Lower leg skin (tissue), 4 donors: Measurements from ENCODE around the gene NEDD8. TPM values are rescaled to one million over a fixed set of nuclear protein-coding genes. Genes with fewer than 3 reads are reported as not detected.
"Not testable (repeated sequence)": the region's sequence is repeated elsewhere in the genome, so short reads cannot be mapped to it uniquely, and the experiment has no call there.

ENCODE experiments used
- DNase-seq, 2 donors: peaks; one replicate each; pipeline ENCODE4 v3.0.0-alpha.2; 2019; ENCODE audit warnings: low spot score in 2 of 2
- H3K4me3 ChIP-seq: fragments of 200-600 bp; sonication (generic); 2 replicates; pipeline ENCODE4 v1.5.1; 2017; ENCODE audit warnings: mild to moderate bottlenecking, low read depth; ENCODE audit not compliant: poor library complexity, severe bottlenecking
- POLR2A ChIP-seq, 2 donors: fragments of 450-650 bp; IDR thresholded peaks; one replicate each; pipeline ENCODE4 v1.6.1; 2016 to 2017; ENCODE audit warnings: antibody characterized with exemption in 2 of 2, mild to moderate bottlenecking in 1 of 2, moderate library complexity in 1 of 2
- WGBS, 2 donors: methylation state at CpG; one replicate each; pipeline ENCODE4 v1.1.5; 2018; 5-methylcytosine and 5-hydroxymethylcytosine counted together
- intact Hi-C: fragments of 100-400 bp; cut with DNase I; formaldehyde crosslinking; loops from one replicate; pipeline ENCODE4 v1.15.0; 2023; ENCODE audit warnings: low total_unique reads
- total RNA-seq, 4 donors: library from RNA; depleted of rRNA; stranded (reverse); fragments of >200 nt; gene quantifications; one replicate each; pipeline ENCODE4 v1.1.0, GENCODE V29; 2016
- TF ChIP-seq, protein P1 (sequence below), 3 donors: fragments of 450-650 bp; IDR thresholded peaks; one replicate each; pipeline ENCODE4 v1.5.1; 2016; ENCODE audit warnings: antibody characterized with exemption in 3 of 3, mild to moderate bottlenecking in 3 of 3, moderate library complexity in 2 of 3

The NEDD8 gene
- total RNA-seq, 4 donors from 2014 or later = 68.0 to 153 (median 107) TPM

DNA sequence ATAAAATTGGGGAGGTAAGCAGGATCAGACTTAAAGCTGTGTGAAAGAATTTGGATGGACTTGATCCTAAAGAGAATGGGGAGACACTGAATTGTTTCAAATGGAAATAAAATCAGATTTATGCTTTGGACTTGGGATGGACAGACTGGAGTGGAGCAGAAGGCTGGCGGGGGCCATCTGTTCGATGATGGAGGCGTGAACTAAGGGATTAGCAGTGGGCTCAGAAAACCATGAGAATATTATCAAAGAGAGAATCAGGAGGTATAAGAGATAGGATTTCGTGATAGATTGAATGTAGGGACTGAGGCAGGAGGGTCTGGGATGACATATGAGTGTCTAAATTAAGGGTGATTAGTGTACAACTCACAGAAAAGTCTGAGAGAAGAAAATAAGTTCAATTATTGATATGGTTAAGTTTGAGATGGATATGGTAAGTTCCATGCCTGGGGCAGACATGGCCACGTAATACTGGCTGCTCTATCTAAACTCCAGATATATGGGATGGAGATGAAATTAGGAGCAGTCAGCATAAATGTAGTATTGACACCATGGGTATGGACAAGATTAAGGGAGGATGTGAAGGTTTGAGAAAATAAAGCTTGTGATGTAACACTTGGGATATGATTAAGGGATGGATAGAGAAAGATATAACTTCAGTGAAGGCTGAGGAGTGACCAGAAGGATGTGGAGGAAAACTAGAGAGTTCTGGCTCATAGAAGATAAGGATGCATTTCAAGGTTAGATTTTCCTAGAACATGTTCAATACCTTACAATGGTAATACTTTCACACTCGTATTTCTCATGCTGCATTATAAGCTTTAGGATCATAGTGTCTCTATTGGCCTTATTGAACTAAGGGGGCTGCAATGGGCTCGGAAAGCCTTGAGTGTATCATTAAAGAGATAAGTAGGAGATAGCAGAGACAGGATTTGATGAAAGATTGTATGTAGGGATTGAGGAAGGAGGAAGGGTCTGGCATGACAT is 27.7 kb downstream of the NEDD8 start:
- peak in 1 of 2 donors; percentile 20 for DNase-seq
- intact Hi-C loops = no loop called here
- TF ChIP-seq, protein P1, sequence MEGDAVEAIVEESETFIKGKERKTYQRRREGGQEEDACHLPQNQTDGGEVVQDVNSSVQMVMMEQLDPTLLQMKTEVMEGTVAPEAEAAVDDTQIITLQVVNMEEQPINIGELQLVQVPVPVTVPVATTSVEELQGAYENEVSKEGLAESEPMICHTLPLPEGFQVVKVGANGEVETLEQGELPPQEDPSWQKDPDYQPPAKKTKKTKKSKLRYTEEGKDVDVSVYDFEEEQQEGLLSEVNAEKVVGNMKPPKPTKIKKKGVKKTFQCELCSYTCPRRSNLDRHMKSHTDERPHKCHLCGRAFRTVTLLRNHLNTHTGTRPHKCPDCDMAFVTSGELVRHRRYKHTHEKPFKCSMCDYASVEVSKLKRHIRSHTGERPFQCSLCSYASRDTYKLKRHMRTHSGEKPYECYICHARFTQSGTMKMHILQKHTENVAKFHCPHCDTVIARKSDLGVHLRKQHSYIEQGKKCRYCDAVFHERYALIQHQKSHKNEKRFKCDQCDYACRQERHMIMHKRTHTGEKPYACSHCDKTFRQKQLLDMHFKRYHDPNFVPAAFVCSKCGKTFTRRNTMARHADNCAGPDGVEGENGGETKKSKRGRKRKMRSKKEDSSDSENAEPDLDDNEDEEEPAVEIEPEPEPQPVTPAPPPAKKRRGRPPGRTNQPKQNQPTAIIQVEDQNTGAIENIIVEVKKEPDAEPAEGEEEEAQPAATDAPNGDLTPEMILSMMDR (IDR thresholded peaks at IDR 0.05) = no peak
- WGBS, 2 donors = 91% methylated on average over 7 of the region's 7 CpGs
- H3K4me3 ChIP-seq = no peak overlapping the region

- intact Hi-C loops, H3K4me3 ChIP-seq: not testable (repeated sequence)
- DNase-seq = peak in 1 of 2 donors; percentile 64
- whole genome bisulfite sequencing, 2 donors = 94 to 96% methylated on average over 16 of the region's 16 CpGs
Observed at GRCh38 chr14:24203249-24203886, 28.8 kb downstream of the NEDD8 start.

GRCh38 chr14:24202538-24202937 is 29.6 kb downstream of the NEDD8 start:
- intact Hi-C loops = not testable (repeated sequence)
- 77 to 83% methylated on average over 8 of the region's 8 CpGs for WGBS, 2 donors

DNA sequence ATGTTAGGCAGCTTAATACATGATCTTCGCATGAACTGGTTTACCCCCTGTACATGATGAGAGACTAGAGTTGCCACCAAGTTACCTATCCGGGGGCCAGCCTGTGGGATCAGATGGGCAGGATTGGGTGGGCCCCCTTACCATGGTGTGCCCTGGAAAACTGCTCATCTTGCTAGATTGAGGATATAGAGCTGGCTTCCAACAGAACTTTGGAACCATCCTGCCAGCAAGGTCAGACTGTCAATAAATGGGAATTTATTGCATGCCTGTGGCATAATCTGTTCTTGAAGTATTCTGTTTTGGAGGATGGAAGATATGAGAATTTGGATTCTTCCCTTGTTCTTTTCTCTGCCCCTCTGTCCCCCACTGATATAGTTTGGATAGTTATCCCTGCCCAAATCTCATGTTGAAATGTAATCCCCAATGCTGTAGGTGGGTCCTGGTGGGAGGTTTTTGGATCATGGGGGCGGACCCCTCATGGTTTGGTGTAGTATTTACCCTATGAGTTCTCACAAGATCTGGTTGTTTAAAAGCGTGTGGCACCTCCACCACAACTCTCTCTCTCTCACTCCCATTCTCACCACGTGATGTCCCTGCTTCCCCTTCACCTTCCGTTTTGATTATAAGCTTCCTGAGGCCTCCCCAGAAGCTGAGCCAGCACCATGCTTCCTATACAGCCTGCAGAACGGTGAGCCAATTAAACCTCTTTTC is 33.2 kb downstream of the NEDD8 start:
- TF ChIP-seq, protein P1 (IDR thresholded peaks at IDR 0.05) = no peak
- no peak for TF ChIP-seq POLR2A (IDR thresholded peaks at IDR 0.05)
- DNase-seq = no peak
- intact Hi-C loops = no loop called here
- no peak overlapping the region for H3K4me3 ChIP-seq
- WGBS, 2 donors = 88 to 94% methylated on average over 7 of the region's 7 CpGs

More at GRCh38 chr14:24202538-24202937, 29.6 kb downstream of the NEDD8 start:
- DNase-seq = peak in 1 of 2 donors; percentile 32
- not testable (repeated sequence) for H3K4me3 ChIP-seq

GRCh38 chr14:24197056-24197450 is 35.1 kb downstream of the NEDD8 start:
- no peak overlapping the region for H3K4me3 ChIP-seq
- TF ChIP-seq POLR2A (IDR thresholded peaks at IDR 0.05) = no peak
- TF ChIP-seq, protein P1 (IDR thresholded peaks at IDR 0.05) = no peak
- intact Hi-C loops = no loop called here
- 93 to 98% methylated on average over 2 of the region's 2 CpGs for WGBS, 2 donors
- no peak for DNase-seq

DNA sequence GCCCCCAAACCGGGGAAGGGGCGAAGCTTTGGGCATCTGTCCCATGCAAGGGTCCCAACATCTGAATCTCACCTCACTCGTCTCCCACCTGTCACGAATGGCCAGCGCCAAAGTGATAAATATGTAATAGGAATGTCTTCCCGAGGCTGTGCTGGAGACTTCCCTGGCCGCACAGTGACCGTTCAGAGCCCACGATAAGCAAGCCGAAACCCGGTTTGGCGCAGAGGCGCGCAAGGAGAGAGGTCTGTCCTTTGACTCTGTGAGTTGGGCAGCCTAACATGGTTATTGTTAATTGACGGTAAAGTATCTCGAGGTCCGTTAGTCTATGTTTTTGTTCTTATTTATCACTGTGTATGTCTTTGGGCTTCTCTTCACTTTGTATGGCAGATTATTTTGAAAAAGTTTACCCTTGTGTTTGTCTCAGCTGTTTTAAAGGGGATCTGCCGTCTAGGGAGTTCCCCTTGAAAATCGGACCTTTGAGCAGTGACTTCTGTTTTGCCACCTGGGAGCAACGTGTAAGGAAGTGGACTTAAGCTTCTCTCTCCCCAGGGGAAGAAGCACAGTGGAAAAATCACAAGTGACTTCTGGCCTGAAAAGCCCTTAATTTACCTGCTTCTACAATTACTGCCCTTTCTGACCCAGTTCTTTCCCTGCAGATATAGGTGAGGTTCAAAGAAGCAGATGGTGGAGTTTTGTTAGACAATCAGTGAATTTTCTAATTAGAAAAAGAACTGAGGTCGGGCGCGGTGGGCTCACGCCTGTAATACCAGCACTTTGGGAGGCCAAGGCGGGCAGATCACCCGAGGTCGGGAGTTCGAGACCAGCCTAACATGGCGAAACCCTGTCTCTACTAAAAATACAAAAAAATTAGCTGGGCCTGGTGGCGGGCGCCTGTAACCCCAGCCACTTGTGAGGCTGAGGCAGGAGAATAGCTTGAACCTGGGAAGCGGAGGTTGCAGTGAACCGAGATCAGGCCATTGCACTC is 35.8 kb downstream of the NEDD8 start:
- no peak for TF ChIP-seq POLR2A (IDR thresholded peaks at IDR 0.05)
- TF ChIP-seq, protein P1 (IDR thresholded peaks at IDR 0.05) = no peak
- H3K4me3 ChIP-seq = peak overlapping the region; percentile 82
- WGBS, 2 donors = 33 to 35% methylated on average over 32 to 33 of the region's 33 CpGs
- no peak for DNase-seq
- intact Hi-C loops = no loop called here
